Fibroblast of skin of left biceps (primary cell): ENCODE results near the gene MSL2.
"Not testable (repeated sequence)": the region's sequence is repeated elsewhere in the genome, so short reads cannot be mapped to it uniquely, and the experiment has no call there.

Experiments
- DNase-seq, 2 experiments: peaks; one replicate each; pipeline ENCODE4 v3.0.0-alpha.2; 2013; ENCODE audit warnings: low read depth in 2 of 2

Gene MSL2

GRCh38 chr3:136144397-136144796 is 51.7 kb downstream of the MSL2 start:
- DNase-seq = not testable (repeated sequence)

- peak; percentile 79 to 83 for DNase-seq
Observed at GRCh38 chr3:136142592-136142991, 53.5 kb downstream of the MSL2 start.

GRCh38 chr3:136141891-136142290 is 54.2 kb downstream of the MSL2 start:
- no peak for DNase-seq

GRCh38 chr3:136141291-136141785 is 54.8 kb downstream of the MSL2 start:
- DNase-seq = no peak

- no peak for DNase-seq
Observed at GRCh38 chr3:136136454-136136853, 59.7 kb downstream of the MSL2 start.

- no peak for DNase-seq
Observed at GRCh38 chr3:136135039-136135802, 60.9 kb downstream of the MSL2 start.

GRCh38 chr3:136134091-136134490 is 62.0 kb downstream of the MSL2 start:
- DNase-seq = no peak

GRCh38 chr3:136131647-136132046 is 64.5 kb downstream of the MSL2 start:
- DNase-seq = not testable (repeated sequence)

GRCh38 chr3:136122006-136122405 is 74.1 kb downstream of the MSL2 start:
- no peak for DNase-seq

- peak; percentile 61 to 70 for DNase-seq
Observed at GRCh38 chr3:136120373-136121348, 75.5 kb downstream of the MSL2 start.

GRCh38 chr3:136119783-136120182 is 76.4 kb downstream of the MSL2 start:
- DNase-seq = not testable (repeated sequence)

GRCh38 chr3:136119332-136119731 is 76.8 kb downstream of the MSL2 start:
- DNase-seq = not testable (repeated sequence)

- no peak for DNase-seq
Observed at GRCh38 chr3:136114421-136114820, 81.7 kb downstream of the MSL2 start.

- no peak for DNase-seq
Observed at GRCh38 chr3:136110481-136110880, 85.7 kb downstream of the MSL2 start.

- DNase-seq = no peak
Observed at GRCh38 chr3:136109499-136109898, 86.6 kb downstream of the MSL2 start.

- DNase-seq = no peak
Observed at GRCh38 chr3:136106101-136106500, 90.0 kb downstream of the MSL2 start.

GRCh38 chr3:136105044-136105443 is 91.1 kb downstream of the MSL2 start:
- DNase-seq = no peak
